ENCODE results near the gene PFN4. TPM values are rescaled to one million over a fixed set of nuclear protein-coding genes. Genes with fewer than 3 reads are reported as not detected.

Gene PFN4
- total RNA-seq, 1 donor from 2014 or later = 1.0 TPM

- Mint-ChIP-seq H3K27me3 (ENCODE audit: unreplicated experiment) (no peaks in the 10 kb centered on the region), H3K4me1 (ENCODE audit: unreplicated experiment) (peaks cover 7% of the 10 kb centered on the region), H3K9me3 (ENCODE audit: unreplicated experiment) (no peaks in the 10 kb centered on the region), H3K27ac (ENCODE audit: unreplicated experiment) (no peak overlapping the region), H3K36me3 (ENCODE audit: low read depth, unreplicated experiment) (peaks cover 14% of the 10 kb centered on the region), H3K4me3 (ENCODE audit: unreplicated experiment) (no peak overlapping the region)
- DNase-seq (ENCODE audit: low spot score) = no peak
- no peak for TF ChIP-seq CTCF (IDR thresholded peaks at IDR 0.05; ENCODE audit: unreplicated experiment)
Measured at GRCh38 chr2:24163186-24163585, 40.1 kb upstream of the PFN4 start.

GRCh38 chr2:24162494-24162893 lies 39.4 kb upstream of the PFN4 start:
- DNase-seq (ENCODE audit: low spot score) = no peak
- H3K4me3 Mint-ChIP-seq (ENCODE audit: unreplicated experiment) = no peak overlapping the region
- no peak overlapping the region for H3K27ac Mint-ChIP-seq (ENCODE audit: unreplicated experiment)
- no peak for TF ChIP-seq CTCF (IDR thresholded peaks at IDR 0.05; ENCODE audit: unreplicated experiment)
- peaks cover 7% of the 10 kb centered on the region for H3K4me1 Mint-ChIP-seq (ENCODE audit: unreplicated experiment)
- no peaks in the 10 kb centered on the region for H3K9me3 Mint-ChIP-seq (ENCODE audit: unreplicated experiment)
- peaks cover 17% of the 10 kb centered on the region for H3K36me3 Mint-ChIP-seq (ENCODE audit: low read depth, unreplicated experiment)
- no peaks in the 10 kb centered on the region for H3K27me3 Mint-ChIP-seq (ENCODE audit: unreplicated experiment)

GRCh38 chr2:24160761-24161160 lies 37.6 kb upstream of the PFN4 start:
- TF ChIP-seq CTCF (IDR thresholded peaks at IDR 0.05; ENCODE audit: unreplicated experiment) = no peak
- Mint-ChIP-seq H3K36me3 (ENCODE audit: low read depth, unreplicated experiment) (peaks cover 17% of the 10 kb centered on the region), H3K27ac (ENCODE audit: unreplicated experiment) (no peak overlapping the region), H3K27me3 (ENCODE audit: unreplicated experiment) (no peaks in the 10 kb centered on the region), H3K4me1 (ENCODE audit: unreplicated experiment) (peaks cover 3% of the 10 kb centered on the region), H3K4me3 (ENCODE audit: unreplicated experiment) (no peak overlapping the region), H3K9me3 (ENCODE audit: unreplicated experiment) (no peaks in the 10 kb centered on the region)
- DNase-seq (ENCODE audit: low spot score) = no peak

GRCh38 chr2:24159708-24160107 lies 36.6 kb upstream of the PFN4 start:
- Mint-ChIP-seq H3K36me3 (ENCODE audit: low read depth, unreplicated experiment) (peaks cover 17% of the 10 kb centered on the region), H3K27ac (ENCODE audit: unreplicated experiment) (no peak overlapping the region), H3K4me3 (ENCODE audit: unreplicated experiment) (no peak overlapping the region), H3K27me3 (ENCODE audit: unreplicated experiment) (no peaks in the 10 kb centered on the region), H3K4me1 (ENCODE audit: unreplicated experiment) (peaks cover 3% of the 10 kb centered on the region), H3K9me3 (ENCODE audit: unreplicated experiment) (no peaks in the 10 kb centered on the region)
- no peak for TF ChIP-seq CTCF (IDR thresholded peaks at IDR 0.05; ENCODE audit: unreplicated experiment)
- DNase-seq (ENCODE audit: low spot score) = no peak

GRCh38 chr2:24158131-24158530 lies 35.0 kb upstream of the PFN4 start:
- no peak overlapping the region for H3K27ac Mint-ChIP-seq (ENCODE audit: unreplicated experiment)
- no peak overlapping the region for H3K4me3 Mint-ChIP-seq (ENCODE audit: unreplicated experiment)
- H3K27me3 Mint-ChIP-seq (ENCODE audit: unreplicated experiment) = no peaks in the 10 kb centered on the region
- DNase-seq (ENCODE audit: low spot score) = no peak
- no peak for TF ChIP-seq CTCF (IDR thresholded peaks at IDR 0.05; ENCODE audit: unreplicated experiment)
- H3K9me3 Mint-ChIP-seq (ENCODE audit: unreplicated experiment) = no peaks in the 10 kb centered on the region
- H3K36me3 Mint-ChIP-seq (ENCODE audit: low read depth, unreplicated experiment) = peaks cover 17% of the 10 kb centered on the region
- H3K4me1 Mint-ChIP-seq (ENCODE audit: unreplicated experiment) = no peaks in the 10 kb centered on the region

Measured in endothelial cell (in vitro differentiated cells).